Fibroblast of villous mesenchyme (primary cell): ENCODE results near the gene ABHD17C. TPM values are rescaled to one million over a fixed set of nuclear protein-coding genes. Genes with fewer than 3 reads are reported as not detected.

ENCODE experiments used
- DNase-seq: peaks from one replicate; pipeline ENCODE4 v3.0.0-alpha.2; 2010; ENCODE audit warnings: low read depth
- H3K4me3 ChIP-seq: 2 replicates; pipeline ENCODE4 v1.5.1; 2011; ENCODE audit warnings: low read depth, mild to moderate bottlenecking, low read length
- CTCF ChIP-seq: IDR thresholded peaks from 2 replicates; pipeline ENCODE4 v1.5.1; 2012; ENCODE audit warnings: low read depth, mild to moderate bottlenecking, low read length; ENCODE audit not compliant: insufficient read depth
- total RNA-seq: library from RNA; depleted of rRNA; stranded (reverse); fragments of >200 nt; gene quantifications from 2 replicates; pipeline ENCODE4 v1.2.3, GENCODE V29; 2012

ABHD17C gene
- total RNA-seq, 1 donor: 12.1 TPM

DNA sequence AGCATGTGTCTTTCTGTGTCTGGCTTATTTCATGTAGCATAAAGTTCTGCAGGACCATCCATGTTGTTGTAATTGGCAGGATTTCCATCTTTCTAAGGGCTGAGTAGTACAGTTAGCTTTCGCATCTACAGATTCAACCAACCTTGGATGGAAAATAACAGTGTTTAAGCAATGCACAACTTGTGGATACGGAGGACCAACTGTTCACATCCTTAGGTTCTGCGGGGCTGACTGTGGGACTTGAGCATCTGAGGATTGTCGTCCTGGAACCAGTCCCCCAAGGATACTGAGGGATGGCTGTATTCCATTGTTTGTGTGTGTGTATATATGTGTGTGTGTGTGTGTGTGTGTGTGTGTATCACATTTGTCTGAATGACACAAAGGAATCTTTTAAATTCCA is 27.7 kb downstream of the ABHD17C start:
- no peak for TF ChIP-seq CTCF
- H3K4me3 ChIP-seq: no peak overlapping the region

DNA sequence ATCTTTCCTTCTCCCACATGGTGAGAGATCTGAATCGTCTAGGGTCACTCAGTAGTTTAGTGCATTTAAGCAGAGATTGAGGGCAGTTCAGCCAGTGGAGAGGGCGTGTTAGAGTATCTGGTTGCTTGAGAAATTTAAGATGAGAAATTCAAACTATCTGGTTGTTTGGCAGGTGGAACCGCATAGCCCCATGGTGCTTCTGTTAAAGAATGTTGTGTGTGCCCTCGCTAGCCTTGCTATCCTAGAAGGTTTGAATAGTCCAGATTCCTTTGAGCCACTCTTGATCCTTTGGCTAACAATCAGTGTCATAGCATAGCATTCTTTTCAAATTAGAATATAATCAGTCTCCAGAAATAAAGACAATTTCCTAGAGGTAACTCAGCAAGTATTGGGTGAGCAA is 32.1 kb downstream of the ABHD17C start:
- DNase-seq: no peak
- no peak overlapping the region for H3K4me3 ChIP-seq
- no peak for TF ChIP-seq CTCF

More for the DNA sequence above, 27.7 kb downstream of the ABHD17C start:
- DNase-seq: no peak

- no peak for DNase-seq
- TF ChIP-seq CTCF: no peak
- H3K4me3 ChIP-seq: no peak overlapping the region
Observed at GRCh38 chr15:80727596-80727995, 32.5 kb downstream of the ABHD17C start.

DNA sequence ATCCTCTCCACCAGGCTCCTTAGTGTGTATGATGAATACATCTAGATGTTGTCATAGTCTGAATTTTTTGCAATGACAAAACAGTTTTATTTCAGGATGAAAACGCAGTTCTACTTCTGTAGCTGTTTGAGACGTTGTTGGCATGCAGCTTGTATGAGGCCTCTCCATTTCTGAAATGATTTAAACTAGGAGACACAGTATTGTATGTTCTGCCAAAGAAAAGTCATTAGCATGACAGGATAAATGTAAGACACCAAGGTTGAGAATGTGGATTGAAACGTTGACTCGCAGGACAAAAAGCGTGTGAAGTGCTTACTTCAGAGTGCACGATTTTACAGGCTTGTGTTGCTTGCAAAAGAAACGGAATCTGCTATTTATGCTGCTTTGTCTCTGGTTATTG is 35.3 kb downstream of the ABHD17C start:
- no peak for DNase-seq
- no peak for TF ChIP-seq CTCF
- no peak overlapping the region for H3K4me3 ChIP-seq

DNA sequence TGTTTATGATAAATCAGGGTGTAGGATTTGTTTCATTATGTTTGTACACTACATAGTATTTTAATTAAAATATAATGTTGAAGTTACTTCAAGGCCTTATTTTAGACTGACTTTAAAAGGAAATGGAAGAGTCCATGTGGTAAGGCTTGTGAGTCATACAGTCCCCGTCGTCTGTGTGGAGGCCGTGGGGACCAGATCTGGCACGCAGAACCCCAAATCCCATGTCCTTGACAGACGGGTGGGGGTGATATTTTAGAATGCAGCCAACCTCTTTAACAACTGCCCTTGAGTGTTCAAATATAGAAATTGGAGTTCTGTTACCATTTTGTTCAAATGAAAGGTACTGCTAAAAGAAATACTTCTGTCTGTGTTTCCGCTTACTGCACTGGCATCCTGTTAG is 35.8 kb downstream of the ABHD17C start:
- no peak overlapping the region for H3K4me3 ChIP-seq
- no peak for DNase-seq
- TF ChIP-seq CTCF: no peak

DNA sequence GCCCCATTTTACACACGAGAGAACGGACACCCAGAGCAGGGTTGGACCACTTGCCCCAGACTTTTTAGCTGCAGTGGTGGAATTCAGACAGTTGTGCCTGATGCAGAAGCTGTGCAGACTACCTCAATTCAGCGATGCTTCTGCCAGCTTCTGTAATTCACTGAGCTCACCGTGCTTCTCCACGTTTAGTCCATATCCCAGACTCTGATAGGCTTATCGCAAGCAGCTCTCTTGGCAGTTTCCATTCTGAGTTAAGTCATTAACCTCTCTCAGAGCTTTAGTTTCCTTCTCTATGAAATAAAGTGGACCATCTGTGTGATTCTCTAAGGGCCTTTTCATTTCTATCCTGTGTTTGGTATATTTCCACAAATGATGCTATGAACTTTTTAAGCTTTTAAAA is 37.1 kb downstream of the ABHD17C start:
- DNase-seq: no peak
- H3K4me3 ChIP-seq: no peak overlapping the region
- no peak for TF ChIP-seq CTCF

- H3K4me3 ChIP-seq: no peak overlapping the region
- DNase-seq: no peak
- TF ChIP-seq CTCF: no peak
Observed at GRCh38 chr15:80732818-80733217, 37.7 kb downstream of the ABHD17C start.
